Neuron (in vitro differentiated cells): ENCODE data around the gene FBRSL1.
"Not testable (repeated sequence)": the region's sequence is repeated elsewhere in the genome, so short reads cannot be mapped to it uniquely, and the experiment has no call there.

ENCODE experiments used
- H2AFZ ChIP-seq: one replicate; pipeline ENCODE4 v1.6.1; 2013; ENCODE audit warnings: low read depth, mild to moderate bottlenecking, inconsistent platforms, low read length, moderate library complexity
- H3K27me3 ChIP-seq: one replicate; pipeline ENCODE4 v1.6.1; 2013; ENCODE audit warnings: low read length; ENCODE audit not compliant: insufficient read depth
- H3K36me3 ChIP-seq: one replicate; pipeline ENCODE4 v1.6.1; 2013; ENCODE audit warnings: low read length; ENCODE audit not compliant: insufficient read depth
- H3K4me1 ChIP-seq: one replicate; pipeline ENCODE4 v1.6.1; 2013; ENCODE audit warnings: low read length; ENCODE audit not compliant: insufficient read depth
- H3K4me3 ChIP-seq: 2 replicates; pipeline ENCODE4 v1.5.1; 2013; ENCODE audit warnings: mild to moderate bottlenecking, low read length, moderate library complexity
- H3K9me3 ChIP-seq: one replicate; pipeline ENCODE4 v1.6.1; 2013; ENCODE audit warnings: low read length

The FBRSL1 gene

GRCh38 chr12:132489602-132490266, at the start of gene FBRSL1:
Gene FBRSL1, plus strand, starts transcription at chr12:132490151.
- Histone ChIP-seq H3K27me3 (peaks cover 32% of the 10 kb centered on the region), H3K4me1 (peaks cover 34% of the 10 kb centered on the region), H3K36me3 (peaks cover 2% of the 10 kb centered on the region), H2AFZ (peak within 1 kb of the TSS; percentile 65), H3K4me3 (peak within 1 kb of the TSS; percentile 66), H3K9me3 (no peaks in the 10 kb centered on the region)

- Histone ChIP-seq H3K27me3 (peaks cover 16% of the 10 kb centered on the region), H3K9me3 (peaks cover 16% of the 10 kb centered on the region)
- H3K4me1 ChIP-seq, H3K36me3 ChIP-seq, H3K4me3 ChIP-seq, H2AFZ ChIP-seq: not testable (repeated sequence)
Observed at GRCh38 chr12:132440420-132440819, 49.5 kb upstream of the FBRSL1 start.

GRCh38 chr12:132441871-132442863, 47.8 kb upstream of the FBRSL1 start:
- H3K4me1 ChIP-seq = no peaks in the 10 kb centered on the region
- H3K4me3 ChIP-seq = no peak overlapping the region
- H3K9me3 ChIP-seq = peaks cover 12% of the 10 kb centered on the region
- peaks cover 21% of the 10 kb centered on the region for H3K27me3 ChIP-seq
- H3K36me3 ChIP-seq = no peaks in the 10 kb centered on the region
- H2AFZ ChIP-seq = no peak overlapping the region

- Histone ChIP-seq H3K9me3 (peaks cover 10% of the 10 kb centered on the region), H3K36me3 (no peaks in the 10 kb centered on the region), H3K4me1 (no peaks in the 10 kb centered on the region), H3K27me3 (peaks cover 17% of the 10 kb centered on the region), H3K4me3 (no peak overlapping the region), H2AFZ (no peak overlapping the region)
Observed at GRCh38 chr12:132443091-132443490, 46.9 kb upstream of the FBRSL1 start.

GRCh38 chr12:132444283-132444682, 45.7 kb upstream of the FBRSL1 start:
- Histone ChIP-seq H3K4me1 (no peaks in the 10 kb centered on the region), H3K27me3 (peaks cover 15% of the 10 kb centered on the region), H2AFZ (no peak overlapping the region), H3K9me3 (peaks cover 10% of the 10 kb centered on the region), H3K36me3 (no peaks in the 10 kb centered on the region), H3K4me3 (no peak overlapping the region)

- Histone ChIP-seq H3K9me3 (peaks cover 10% of the 10 kb centered on the region), H3K4me1 (no peaks in the 10 kb centered on the region), H2AFZ (no peak overlapping the region), H3K4me3 (no peak overlapping the region), H3K27me3 (peaks cover 21% of the 10 kb centered on the region), H3K36me3 (no peaks in the 10 kb centered on the region)
Observed at GRCh38 chr12:132444957-132445883, 44.7 kb upstream of the FBRSL1 start.

GRCh38 chr12:132445884-132446632, 43.9 kb upstream of the FBRSL1 start:
- H3K4me3 ChIP-seq = no peak overlapping the region

GRCh38 chr12:132446633-132447326, 43.2 kb upstream of the FBRSL1 start:
- peaks cover 22% of the 10 kb centered on the region for H3K27me3 ChIP-seq

More at GRCh38 chr12:132445884-132446632, 43.9 kb upstream of the FBRSL1 start:
- Histone ChIP-seq H3K27me3 (peaks cover 21% of the 10 kb centered on the region), H3K9me3 (peaks cover 10% of the 10 kb centered on the region), H3K4me1 (no peaks in the 10 kb centered on the region), H2AFZ (no peak overlapping the region), H3K36me3 (no peaks in the 10 kb centered on the region)

GRCh38 chr12:132447327-132447720, 42.6 kb upstream of the FBRSL1 start:
- Histone ChIP-seq H3K4me3 (no peak overlapping the region), H3K27me3 (peaks cover 27% of the 10 kb centered on the region), H3K4me1 (no peaks in the 10 kb centered on the region), H2AFZ (no peak overlapping the region), H3K9me3 (peaks cover 10% of the 10 kb centered on the region), H3K36me3 (no peaks in the 10 kb centered on the region)

More at GRCh38 chr12:132446633-132447326, 43.2 kb upstream of the FBRSL1 start:
- H2AFZ ChIP-seq = no peak overlapping the region
- no peaks in the 10 kb centered on the region for H3K36me3 ChIP-seq
- H3K4me3 ChIP-seq = no peak overlapping the region
- H3K9me3 ChIP-seq = peaks cover 10% of the 10 kb centered on the region
- H3K4me1 ChIP-seq = no peaks in the 10 kb centered on the region

- H2AFZ ChIP-seq = no peak overlapping the region
- H3K9me3 ChIP-seq = peaks cover 10% of the 10 kb centered on the region
- no peak overlapping the region for H3K4me3 ChIP-seq
- H3K4me1 ChIP-seq = no peaks in the 10 kb centered on the region
- no peaks in the 10 kb centered on the region for H3K36me3 ChIP-seq
- H3K27me3 ChIP-seq = peaks cover 29% of the 10 kb centered on the region
Observed at GRCh38 chr12:132447731-132448462, 42.1 kb upstream of the FBRSL1 start.

- Histone ChIP-seq H3K27me3 (peaks cover 32% of the 10 kb centered on the region), H3K9me3 (peaks cover 7% of the 10 kb centered on the region), H3K36me3 (no peaks in the 10 kb centered on the region), H2AFZ (no peak overlapping the region), H3K4me1 (no peaks in the 10 kb centered on the region), H3K4me3 (no peak overlapping the region)
Observed at GRCh38 chr12:132448463-132448820, 41.5 kb upstream of the FBRSL1 start.
